ENCODE measurements around the gene CARD9. TPM values are rescaled to one million over a fixed set of nuclear protein-coding genes. Genes with fewer than 3 reads are reported as not detected.

The CARD9 gene
- total RNA-seq, 2 donors from 2014 or later = 0.15 to 1.1 TPM

DNA sequence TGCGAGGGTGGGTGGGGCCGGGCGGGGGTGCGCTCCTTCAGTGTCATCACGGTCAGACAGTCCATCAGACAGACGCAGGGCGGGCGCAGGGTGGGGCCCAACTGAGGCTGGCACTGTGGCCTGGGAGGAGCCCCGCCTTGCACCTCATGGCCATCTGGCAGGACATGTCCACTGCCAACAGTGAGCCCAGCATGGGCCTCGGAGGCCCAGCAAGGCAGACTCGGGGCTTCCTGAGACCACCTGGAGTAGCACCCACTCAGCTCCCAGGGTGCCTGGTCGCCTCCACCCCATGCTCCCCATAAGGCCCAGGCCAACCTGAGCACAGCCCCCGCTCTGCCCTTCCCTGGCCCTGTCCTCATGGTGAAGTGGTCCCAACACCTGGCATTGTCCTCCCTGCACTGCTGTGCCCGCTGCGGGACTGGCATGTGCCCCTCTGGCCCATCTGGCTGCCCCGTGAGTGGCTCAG, 54.7 kb downstream of the CARD9 start:
- H3K27ac ChIP-seq = no peak overlapping the region
- no peak overlapping the region for H3K4me3 ChIP-seq
- H3K36me3 ChIP-seq = no peaks in the 10 kb centered on the region
- H3K9me3 ChIP-seq = no peaks in the 10 kb centered on the region
- TF ChIP-seq, protein P1, sequence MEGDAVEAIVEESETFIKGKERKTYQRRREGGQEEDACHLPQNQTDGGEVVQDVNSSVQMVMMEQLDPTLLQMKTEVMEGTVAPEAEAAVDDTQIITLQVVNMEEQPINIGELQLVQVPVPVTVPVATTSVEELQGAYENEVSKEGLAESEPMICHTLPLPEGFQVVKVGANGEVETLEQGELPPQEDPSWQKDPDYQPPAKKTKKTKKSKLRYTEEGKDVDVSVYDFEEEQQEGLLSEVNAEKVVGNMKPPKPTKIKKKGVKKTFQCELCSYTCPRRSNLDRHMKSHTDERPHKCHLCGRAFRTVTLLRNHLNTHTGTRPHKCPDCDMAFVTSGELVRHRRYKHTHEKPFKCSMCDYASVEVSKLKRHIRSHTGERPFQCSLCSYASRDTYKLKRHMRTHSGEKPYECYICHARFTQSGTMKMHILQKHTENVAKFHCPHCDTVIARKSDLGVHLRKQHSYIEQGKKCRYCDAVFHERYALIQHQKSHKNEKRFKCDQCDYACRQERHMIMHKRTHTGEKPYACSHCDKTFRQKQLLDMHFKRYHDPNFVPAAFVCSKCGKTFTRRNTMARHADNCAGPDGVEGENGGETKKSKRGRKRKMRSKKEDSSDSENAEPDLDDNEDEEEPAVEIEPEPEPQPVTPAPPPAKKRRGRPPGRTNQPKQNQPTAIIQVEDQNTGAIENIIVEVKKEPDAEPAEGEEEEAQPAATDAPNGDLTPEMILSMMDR (IDR thresholded peaks at IDR 0.05) = no peak
- H3K4me1 ChIP-seq = no peaks in the 10 kb centered on the region
- H3K27me3 ChIP-seq = no peaks in the 10 kb centered on the region
- no peak for DNase-seq (ENCODE audit: low spot score)

DNA sequence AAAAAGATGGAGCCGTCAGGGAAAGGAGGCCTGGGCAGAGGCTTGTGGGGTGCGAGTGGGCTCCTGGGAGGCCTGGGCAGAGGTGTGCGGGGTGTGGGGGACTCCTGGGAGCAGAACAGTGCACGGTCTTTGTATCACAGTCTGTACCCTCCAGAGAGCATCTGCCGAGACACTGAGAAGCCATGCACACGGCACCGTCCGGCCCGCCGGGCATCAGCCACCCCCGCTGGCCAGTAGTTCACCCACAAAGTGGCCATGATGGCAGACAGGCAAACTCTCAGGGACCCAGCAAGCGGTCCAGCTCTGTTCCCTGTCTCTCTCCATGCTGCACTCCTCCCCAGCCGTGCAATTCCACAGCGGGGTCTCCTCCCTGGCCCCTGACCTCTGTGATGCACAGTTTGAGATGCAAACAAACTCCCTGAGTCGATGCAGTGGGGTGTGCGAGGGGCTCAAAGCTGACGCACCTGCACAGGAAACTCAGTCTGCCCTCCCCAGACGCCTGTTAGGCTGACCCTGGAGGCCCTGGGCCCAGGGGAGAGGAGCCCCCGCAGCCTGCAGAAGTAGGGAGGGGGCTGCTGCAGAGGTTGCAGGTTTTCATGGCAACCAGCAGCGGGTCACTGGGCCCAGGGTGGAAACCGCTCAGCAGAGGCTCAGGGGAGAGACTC, 55.2 kb downstream of the CARD9 start:
- Histone ChIP-seq H3K4me3 (no peak overlapping the region), H3K27ac (no peak overlapping the region), H3K4me1 (no peaks in the 10 kb centered on the region), H3K9me3 (no peaks in the 10 kb centered on the region), H3K27me3 (no peaks in the 10 kb centered on the region), H3K36me3 (no peaks in the 10 kb centered on the region)
- TF ChIP-seq, protein P1 (IDR thresholded peaks at IDR 0.05) = no peak
- no peak for DNase-seq (ENCODE audit: low spot score)

DNA sequence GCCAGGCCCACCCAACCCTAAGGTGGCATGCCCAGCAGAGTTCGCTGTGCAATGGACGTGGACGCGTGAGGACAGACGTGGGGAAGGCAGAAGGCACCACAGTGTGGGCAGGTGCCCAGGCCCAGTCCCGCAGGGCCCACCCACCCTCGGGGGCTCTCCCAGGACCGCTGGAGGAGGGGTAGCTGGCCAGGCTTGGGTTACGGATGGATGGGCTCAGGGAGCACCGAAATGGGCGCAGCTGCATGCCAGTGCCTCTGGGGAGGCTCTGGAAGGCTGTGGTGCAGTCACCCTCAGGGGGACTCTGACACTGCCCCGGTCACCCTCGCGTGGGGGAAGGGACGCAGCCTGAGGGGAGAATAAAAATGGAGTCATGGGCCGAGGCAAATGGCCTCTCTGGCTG, 55.8 kb downstream of the CARD9 start:
- H3K9me3 ChIP-seq = no peaks in the 10 kb centered on the region
- TF ChIP-seq, protein P1 (IDR thresholded peaks at IDR 0.05) = no peak
- no peaks in the 10 kb centered on the region for H3K4me1 ChIP-seq
- DNase-seq (ENCODE audit: low spot score) = no peak
- no peaks in the 10 kb centered on the region for H3K27me3 ChIP-seq
- no peak overlapping the region for H3K27ac ChIP-seq
- H3K36me3 ChIP-seq = no peaks in the 10 kb centered on the region
- no peak overlapping the region for H3K4me3 ChIP-seq

DNA sequence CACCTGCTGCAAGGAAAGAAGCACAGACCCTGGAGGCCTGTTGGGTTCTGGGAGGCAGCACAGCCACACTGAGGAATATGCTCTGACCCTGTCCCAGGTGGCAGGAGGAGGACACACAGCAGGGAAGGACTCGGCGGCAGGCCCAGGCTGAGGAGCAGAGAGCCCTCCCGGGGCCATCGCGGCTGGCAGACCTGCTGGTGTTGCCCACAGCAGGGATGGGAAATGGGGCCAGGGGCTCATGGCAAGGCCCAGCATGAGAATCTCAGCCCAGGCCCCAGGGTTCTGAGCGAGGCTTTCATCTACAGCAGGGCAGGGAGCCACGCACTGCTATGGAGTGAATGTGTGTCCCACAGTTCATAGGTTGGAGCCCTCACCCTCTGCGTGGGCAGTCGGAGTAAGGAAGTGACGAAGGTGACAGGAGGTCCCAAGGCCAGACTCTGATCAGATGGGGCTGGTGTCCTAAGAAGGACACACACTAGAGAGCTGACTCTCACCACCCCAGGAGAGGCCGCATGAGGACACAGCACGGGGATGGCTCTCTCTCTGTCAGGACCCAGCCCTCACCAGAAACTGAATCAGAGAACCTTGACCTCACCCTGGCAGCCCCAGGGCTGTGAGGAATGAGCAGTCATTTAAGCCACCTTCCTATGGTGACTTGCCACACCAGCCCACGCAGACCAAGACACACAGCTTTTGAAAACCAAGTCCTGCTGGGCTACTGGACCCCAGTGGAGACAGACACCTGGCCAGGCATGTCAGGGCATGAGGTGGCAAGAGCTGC, 56.4 kb downstream of the CARD9 start:
- Histone ChIP-seq H3K4me1 (no peaks in the 10 kb centered on the region), H3K27me3 (no peaks in the 10 kb centered on the region), H3K36me3 (no peaks in the 10 kb centered on the region), H3K27ac (no peak overlapping the region), H3K4me3 (no peak overlapping the region), H3K9me3 (no peaks in the 10 kb centered on the region)
- TF ChIP-seq, protein P1 (IDR thresholded peaks at IDR 0.05) = no peak
- no peak for DNase-seq (ENCODE audit: low spot score)

DNA sequence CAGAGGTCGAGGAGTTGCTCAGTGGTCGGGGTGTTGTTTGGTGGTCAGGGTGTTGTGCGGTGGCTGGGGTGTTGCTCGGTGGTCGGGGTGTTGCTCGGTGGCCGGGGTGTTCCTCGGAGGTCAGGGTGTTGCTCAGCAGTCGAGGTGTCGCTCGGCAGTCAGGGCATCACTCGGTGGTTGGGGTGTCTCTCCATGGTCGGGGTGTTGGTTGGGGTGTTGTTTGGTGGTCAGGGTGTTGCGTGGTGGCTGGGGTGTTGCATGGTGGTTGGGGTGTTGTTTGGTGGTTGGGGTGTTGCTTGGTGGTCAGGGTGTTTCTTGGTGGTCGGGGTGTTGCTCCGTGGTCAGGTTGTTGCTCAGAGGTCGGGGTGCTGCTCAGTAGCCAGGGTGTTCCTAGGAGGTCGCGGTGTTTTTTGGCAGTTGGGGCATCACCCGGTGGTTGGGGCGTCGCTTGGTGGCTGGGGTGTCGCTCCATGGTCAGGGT, 57.2 kb downstream of the CARD9 start:
- H3K27ac ChIP-seq = no peak overlapping the region
- no peaks in the 10 kb centered on the region for H3K36me3 ChIP-seq
- no peak for DNase-seq (ENCODE audit: low spot score)
- H3K4me3 ChIP-seq = no peak overlapping the region
- H3K27me3 ChIP-seq = no peaks in the 10 kb centered on the region
- TF ChIP-seq, protein P1 (IDR thresholded peaks at IDR 0.05) = no peak
- no peaks in the 10 kb centered on the region for H3K4me1 ChIP-seq
- H3K9me3 ChIP-seq = no peaks in the 10 kb centered on the region
